ENCODE data around the gene GPR50. TPM values are rescaled to one million over a fixed set of nuclear protein-coding genes. Genes with fewer than 3 reads are reported as not detected.
A peak's percentile ranks its signal among the peaks of the same experiment; 100 is the strongest.

GPR50 gene
- total and polyA plus RNA-seq, 2 of the 8 experiments (the other 6 are each of a cell fraction or from before 2014, with no cell fraction given), result 1.6 to 1.9 TPM

- Histone ChIP-seq H3K23me2 (ENCODE audit: low read depth, low read length) (no peaks in the 10 kb centered on the region), H4K91ac (replicated peaks; ENCODE audit: insufficient read length, low read length) (no peak overlapping the region), H3K56ac (replicated peaks; ENCODE audit: insufficient read length, low read depth, low read length) (no peak overlapping the region), H2BK120ac (replicated peaks; ENCODE audit: low read depth, low read length) (no peak overlapping the region), H3K9me3 (ENCODE audit: insufficient read depth in 2 of 2, low read depth in 1 of 2, low read length in 1 of 2) (no peaks in the 10 kb centered on the region), H4K20me1 (replicated peaks in 1 of 2; ENCODE audit: control insufficient read depth in 1 of 2, insufficient read depth in 2 of 2, low read length in 2 of 2) (no peaks in the 10 kb centered on the region), H3K27me3 (replicated peaks in 1 of 4; ENCODE audit: control insufficient read depth in 3 of 4, extremely low read depth in 1 of 4, insufficient read depth in 3 of 4, low read length in 3 of 4) (peaks cover 0 to 6% (median 3%) of the 10 kb centered on the region in 4 experiments; a peak in 5 of 7 replicates), H3K23ac (ENCODE audit: insufficient read length) (no peak overlapping the region), H3K4me2 (ENCODE audit: insufficient read depth in 1 of 2, low read depth in 2 of 2, low read length in 2 of 2) (no peak overlapping the region; a peak in 1 of 4 replicates), H3K4me3 (ENCODE audit: extremely low read depth in 1 of 4, insufficient read depth in 2 of 4, low read depth in 3 of 4, low read length in 4 of 4) (peak overlapping the region in 1 of 4 experiments; percentile 58; a peak in 1 of 8 replicates), H3K4ac (replicated peaks; ENCODE audit: insufficient read length, low read depth, low read length) (no peak overlapping the region), H2AK5ac (ENCODE audit: low read depth, low read length) (no peak overlapping the region), H3K4me1 (replicated peaks in 1 of 4; ENCODE audit: control insufficient read depth in 3 of 4, insufficient read depth in 4 of 4, low read length in 3 of 4) (peaks cover 0 to 13% (median 5%) of the 10 kb centered on the region in 4 experiments; a peak in 6 of 7 replicates), H2BK20ac (ENCODE audit: low read length) (no peak overlapping the region), H3K27ac (ENCODE audit: low read depth, low read length) (no peak overlapping the region), H4K8ac (ENCODE audit: extremely low read depth, insufficient read depth, low read length) (no peak overlapping the region), H2BK5ac (ENCODE audit: low read depth, low read length) (no peak overlapping the region), H3K18ac (ENCODE audit: extremely low read depth, low read length) (no peak overlapping the region), H3K14ac (ENCODE audit: insufficient read length) (no peak overlapping the region), H2AFZ (ENCODE audit: low read length) (no peak overlapping the region), H2BK12ac (ENCODE audit: low read depth, low read length) (no peak overlapping the region), H3K36me3 (ENCODE audit: control insufficient read depth in 2 of 4, insufficient read depth in 4 of 4, low read length in 3 of 4) (no peaks in the 10 kb centered on the region), H3K79me2 (ENCODE audit: control insufficient read depth in 1 of 2, insufficient read depth in 2 of 2, low read length in 2 of 2) (no peaks in the 10 kb centered on the region), H4K5ac (ENCODE audit: insufficient read length, low read depth, low read length) (no peak overlapping the region), H2BK15ac (ENCODE audit: low read length) (no peak overlapping the region), H3K9ac (replicated peaks in 1 of 4; ENCODE audit: extremely low read depth in 1 of 4, low read depth in 3 of 4, low read length in 3 of 4) (no peak overlapping the region), H3K79me1 (ENCODE audit: low read depth, low read length) (no peaks in the 10 kb centered on the region)
- CTCF ChIA-PET (ENCODE audit: partially characterized antibody), result no interaction called here
- DNase-seq (ENCODE audit: low read depth in 1 of 2, low spot score in 2 of 2) (no peak), FAIRE-seq (no peak)
- POLR2A ChIA-PET (ENCODE audit: partially characterized antibody), result no interaction called here
- 63% methylated on average over 2 of the region's 2 CpGs; no CpG with 5 or more reads in 1 of the 2 experiments for WGBS, 2 experiments (ENCODE audit: extremely low coverage in 1 of 2, insufficient coverage in 1 of 2, insufficient read length in 1 of 2, insufficient replicate concordance in 2 of 2, low coverage in 1 of 2, low lambda C conversion rate in 2 of 2, missing lambda C conversion rate in 1 of 2)
- TF ChIP-seq CBX8 (IDR thresholded peaks at IDR 0.05; ENCODE audit: borderline replicate concordance, low read depth, low read length) (no peak), USF2 (IDR thresholded peaks at IDR 0.05; ENCODE audit: low read length) (no peak), CREB1 (IDR thresholded peaks at IDR 0.05) (no peak), RBBP5 (IDR thresholded peaks at IDR 0.05; ENCODE audit: borderline replicate concordance, low read depth, low read length) (no peak), SIN3A (conservative IDR thresholded peaks at IDR 0.05 in 1 of 2, IDR thresholded peaks at IDR 0.05 in 1 of 2; ENCODE audit: low read depth in 1 of 2, low read length in 2 of 2) (no peak), SIX5 (IDR thresholded peaks at IDR 0.05; ENCODE audit: low read depth, low read length) (no peak), HDAC6 (IDR thresholded peaks at IDR 0.05; ENCODE audit: low read depth, low read length) (no peak), KDM1A (IDR thresholded peaks at IDR 0.05; ENCODE audit: borderline replicate concordance, low read length) (no peak), RAD21 (IDR thresholded peaks at IDR 0.05 in 1 of 2, conservative IDR thresholded peaks at IDR 0.05 in 1 of 2; ENCODE audit: low read depth in 2 of 2, low read length in 2 of 2) (no peak), BRCA1 (IDR thresholded peaks at IDR 0.05; ENCODE audit: low read depth, low read length) (no peak)
These were observed 8.3 kb downstream of the GPR50 start for GRCh38 chrX:151184705-151185104.
